Neural cell (in vitro differentiated cells): ENCODE results near the gene SAMD4A. TPM values are rescaled to one million over a fixed set of nuclear protein-coding genes. Genes with fewer than 3 reads are reported as not detected.

Experiments
- H2AFZ ChIP-seq: fragments of 200-600, 300-800 bp; sonication (generic), shearing (Covaris generic); 2 replicates; pipeline ENCODE4 v1.6.0; 2014; ENCODE audit warnings: low read depth, mild to moderate bottlenecking, antibody characterized with exemption, low read length, moderate library complexity
- H3F3A ChIP-seq: fragments of 200-600 bp; shearing (Covaris generic); 2 replicates; pipeline ENCODE4 v1.6.1; 2016; ENCODE audit warnings: mild to moderate bottlenecking, moderate library complexity, mixed read lengths, antibody characterized with exemption, low read length; ENCODE audit not compliant: insufficient read depth, poor library complexity, severe bottlenecking
- H3K27ac ChIP-seq: fragments of 200-600, 300-800 bp; sonication (generic), shearing (Covaris generic); 2 replicates; pipeline ENCODE4 v1.5.1; 2014; ENCODE audit warnings: mild to moderate bottlenecking, low read length, moderate library complexity
- H3K27me3 ChIP-seq: fragments of 300-800, 200-600 bp; sonication (generic), shearing (Covaris generic); 2 replicates; pipeline ENCODE4 v1.6.0; 2014; ENCODE audit warnings: mild to moderate bottlenecking, low read depth, low read length, moderate library complexity; ENCODE audit not compliant: insufficient read depth
- H3K36me3 ChIP-seq: fragments of 300-800, 200-600 bp; sonication (generic), shearing (Covaris generic); 2 replicates; pipeline ENCODE4 v1.5.1; 2014; ENCODE audit warnings: mild to moderate bottlenecking, antibody characterized with exemption, low read length, moderate library complexity; ENCODE audit not compliant: insufficient read depth
- H3K4me2 ChIP-seq: fragments of 300-800, 200-600 bp; sonication (generic), shearing (Covaris generic); 2 replicates; pipeline ENCODE4 v1.6.0; 2014; ENCODE audit warnings: mild to moderate bottlenecking, low read length
- H3K4me3 ChIP-seq: fragments of 300-800, 200-600 bp; sonication (generic), shearing (Covaris generic); 2 replicates; pipeline ENCODE4 v1.5.1; 2014; ENCODE audit warnings: mild to moderate bottlenecking, low read length, moderate library complexity
- H3K79me2 ChIP-seq: fragments of 200-600 bp; shearing (Covaris generic); replicated peaks from 2 replicates; pipeline ENCODE4 v1.6.0; 2014; ENCODE audit warnings: mild to moderate bottlenecking, low read length, moderate library complexity; ENCODE audit not compliant: insufficient read depth
- H3K9ac ChIP-seq: fragments of 300-800, 200-600 bp; sonication (generic), shearing (Covaris generic); 2 replicates; pipeline ENCODE4 v1.6.1; 2016; ENCODE audit warnings: mild to moderate bottlenecking, low read length, mixed read lengths
- H3K9me2 ChIP-seq: fragments of 200-600 bp; shearing (Covaris generic); 2 replicates; pipeline ENCODE4 v1.6.1; 2016; ENCODE audit warnings: mild to moderate bottlenecking, low read length, mixed read lengths; ENCODE audit not compliant: insufficient read depth
- H3K9me3 ChIP-seq: fragments of 200-600, 300-800 bp; sonication (generic), shearing (Covaris generic); 2 replicates; pipeline ENCODE4 v1.6.1; 2016; ENCODE audit warnings: mild to moderate bottlenecking, mixed run types, low read length, moderate library complexity, mixed read lengths
- H4K20me1 ChIP-seq: fragments of 200-600 bp; shearing (Covaris generic); 2 replicates; pipeline ENCODE4 v1.6.1; 2016; ENCODE audit warnings: mild to moderate bottlenecking, mixed run types; ENCODE audit not compliant: insufficient read depth
- CTCF ChIP-seq: fragments of 450-650 bp; IDR thresholded peaks from 2 replicates; pipeline ENCODE4 v1.5.1; 2014; ENCODE audit warnings: antibody characterized with exemption, mild to moderate bottlenecking, moderate library complexity; ENCODE audit not compliant: poor library complexity, severe bottlenecking
- EP300 ChIP-seq: fragments of 450-650 bp; conservative IDR thresholded peaks from 2 replicates; pipeline ENCODE4 v1.6.1; 2014; ENCODE audit warnings: antibody characterized with exemption, mild to moderate bottlenecking, moderate library complexity; ENCODE audit not compliant: poor library complexity, severe bottlenecking
- EZH2 ChIP-seq: fragments of 200-600, 300-800 bp; shearing (Covaris generic), sonication (generic); IDR thresholded peaks from 2 replicates; pipeline ENCODE4 v1.6.1; 2014; ENCODE audit warnings: antibody characterized with exemption, low read length, borderline replicate concordance, mild to moderate bottlenecking; ENCODE audit not compliant: insufficient read depth, poor library complexity, severe bottlenecking
- MXI1 ChIP-seq: fragments of 450-650 bp; conservative IDR thresholded peaks from 2 replicates; pipeline ENCODE4 v1.6.1; 2014; ENCODE audit warnings: antibody characterized with exemption, mild to moderate bottlenecking; ENCODE audit not compliant: poor library complexity, severe bottlenecking
- POLR2AphosphoS5 ChIP-seq: IDR thresholded peaks from 2 replicates; pipeline ENCODE4 v1.6.1; 2012
- RAD21 ChIP-seq: fragments of 450-650 bp; conservative IDR thresholded peaks from 2 replicates; pipeline ENCODE4 v1.6.1; 2014; ENCODE audit warnings: antibody characterized with exemption, mild to moderate bottlenecking, moderate library complexity
- REST ChIP-seq: IDR thresholded peaks from 2 replicates; pipeline ENCODE4 v1.6.1; 2012; ENCODE audit warnings: borderline replicate concordance
- SMC3 ChIP-seq: fragments of 450-650 bp; conservative IDR thresholded peaks from 2 replicates; pipeline ENCODE4 v1.6.1; 2014; ENCODE audit warnings: antibody characterized with exemption, mild to moderate bottlenecking, moderate library complexity; ENCODE audit not compliant: poor library complexity
- TAF1 ChIP-seq: IDR thresholded peaks from 2 replicates; pipeline ENCODE4 v1.6.1; 2012; ENCODE audit warnings: low read depth
- polyA plus RNA-seq: library from polyadenylated mRNA; depleted of rRNA; stranded (reverse); fragments of >200 nt; gene quantifications from 2 replicates; pipeline ENCODE4 v1.2.3, GENCODE V29; 2014

The SAMD4A gene
- polyA plus RNA-seq, 1 donor from 2014 or later = 1.0 TPM

DNA sequence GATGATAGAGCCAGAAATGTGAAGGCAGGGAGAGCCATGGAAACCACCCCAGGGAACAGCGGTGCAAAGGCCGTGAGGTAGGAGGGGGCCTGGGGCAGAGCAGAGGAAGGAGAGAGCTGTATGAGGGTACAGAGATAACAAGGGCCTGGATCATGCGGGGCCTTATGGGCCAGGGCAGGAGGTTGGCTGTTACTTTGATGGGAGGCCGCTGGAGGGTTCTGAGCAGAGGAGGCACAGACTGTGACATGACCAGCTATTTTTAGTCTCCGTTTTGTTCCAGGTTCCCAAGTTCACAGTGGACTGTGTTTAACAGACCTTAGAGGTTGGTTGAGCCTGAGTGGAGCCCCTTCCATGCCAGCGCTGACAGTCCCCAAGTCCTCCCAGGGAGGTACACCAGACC lies 217.1 kb downstream of the SAMD4A start:
- Histone ChIP-seq H3F3A (no peaks in the 10 kb centered on the region), H3K9me3 (no peaks in the 10 kb centered on the region), H3K79me2 (no peaks in the 10 kb centered on the region), H3K27ac (no peak overlapping the region), H3K4me2 (no peak overlapping the region), H3K9me2 (no peaks in the 10 kb centered on the region), H3K9ac (no peak overlapping the region), H3K4me3 (no peak overlapping the region), H3K27me3 (no peaks in the 10 kb centered on the region), H2AFZ (no peak overlapping the region), H3K36me3 (no peaks in the 10 kb centered on the region), H4K20me1 (no peaks in the 10 kb centered on the region)
- TF ChIP-seq MXI1 (no peak), TAF1 (no peak), CTCF (no peak), RAD21 (no peak), EP300 (no peak), SMC3 (no peak), POLR2AphosphoS5 (no peak), EZH2 (no peak), REST (no peak)

DNA sequence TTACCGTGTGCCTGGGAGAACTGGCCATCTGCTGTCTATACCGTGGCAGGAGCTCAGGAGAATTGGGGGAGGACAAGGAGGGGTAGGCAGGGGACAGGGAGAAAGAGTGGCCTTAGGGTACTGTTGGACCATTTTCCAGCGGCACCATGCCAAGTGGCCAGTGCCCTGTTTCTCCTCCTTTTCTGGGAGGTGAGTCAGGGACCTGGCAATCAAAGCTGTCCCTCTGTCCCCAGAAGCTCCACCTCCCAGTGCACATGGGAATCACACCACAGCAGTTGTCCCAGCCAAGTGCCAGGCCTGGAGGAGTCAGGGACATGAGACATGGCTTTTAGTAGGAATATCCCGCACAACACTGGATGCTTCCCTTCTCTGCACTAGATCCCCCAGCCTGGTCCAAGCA lies 217.7 kb downstream of the SAMD4A start:
- Histone ChIP-seq H3K9ac (no peak overlapping the region), H3K36me3 (no peaks in the 10 kb centered on the region), H4K20me1 (no peaks in the 10 kb centered on the region), H3F3A (no peaks in the 10 kb centered on the region), H3K79me2 (no peaks in the 10 kb centered on the region), H3K9me2 (no peaks in the 10 kb centered on the region), H3K27ac (no peak overlapping the region), H3K9me3 (no peaks in the 10 kb centered on the region), H3K27me3 (no peaks in the 10 kb centered on the region), H3K4me2 (no peak overlapping the region), H2AFZ (no peak overlapping the region), H3K4me3 (no peak overlapping the region)
- TF ChIP-seq EP300 (no peak), MXI1 (no peak), SMC3 (no peak), EZH2 (no peak), CTCF (no peak), POLR2AphosphoS5 (no peak), REST (no peak), RAD21 (no peak), TAF1 (no peak)
